K562 (cell line): Measurements from ENCODE around the gene TESMIN. TPM values are rescaled to one million over a fixed set of nuclear protein-coding genes. Genes with fewer than 3 reads are reported as not detected.
A peak's percentile ranks its signal among the peaks of the same experiment; 100 is the strongest.

Experiments
- ATAC-seq: fragments of 200-7000 bp; cut with Tn5 transposase; 3 replicates; pipeline ENCODE4 v1.9.1; 2020; ENCODE audit warnings: moderate library complexity
- BruUV-seq: library from RNA; stranded (reverse); fragments of 400-500 nt; replicated peaks from 2 replicates; lab custom pipeline; 2021; lab: Mats Ljungman, UMichigan
- CTCF ChIA-PET: fragments of 300-600 bp; formaldehyde crosslinking; extraction: SDS; loops from one replicate; lab custom pipeline; 2021; ENCODE audit warnings: low intra/inter-chr PET ratio; lab: Yijun Ruan, JAX
- POLR2A ChIA-PET: fragments of 300-600, 350-650 bp; sonication (Branson Sonifier 250); formaldehyde crosslinking; extraction: SDS; loops from one replicate; lab custom pipeline; 2021; ENCODE audit warnings: antibody characterized with exemption, inconsistent platforms; lab: Yijun Ruan, JAX
- DNase-seq, 4 experiments: peaks; one replicate each; pipeline versions ENCODE4 v3.0.0 to v3.0.0-alpha.2; 2011 to 2018; ENCODE audit warnings: low spot score in 3 of 4, mixed read lengths in 3 of 4; ENCODE audit errors: extremely low read depth in 1 of 4
- FAIRE-seq: peaks from 2 replicates; lab custom pipeline; 2011; peaks lifted over from hg19 to GRCh38; lab: Jason Lieb, UNC
- H2AFZ ChIP-seq: 2 replicates; pipeline ENCODE4 v1.6.0; 2011; ENCODE audit warnings: low read depth, low read length, control low read depth, inconsistent platforms
- H3K27ac ChIP-seq: fragments of 200-600 bp; 3 replicates; pipeline ENCODE4 v1.8.0; 2011; ENCODE audit warnings: low read depth, mild to moderate bottlenecking, control low read depth, inconsistent platforms, low read length, moderate library complexity, mixed read lengths; ENCODE audit errors: extremely low read depth
- H3K27me3 ChIP-seq, 2 experiments: fragments of 300-600 bp in 1 of 2; 2 replicates in 1 of 2; 3 replicates in 1 of 2; pipeline versions ENCODE4 v1.6.0 to v1.8.0; 2011; ENCODE audit warnings: inconsistent platforms in 2 of 2, low read length in 2 of 2, mild to moderate bottlenecking in 1 of 2, mixed read lengths in 1 of 2, moderate library complexity in 1 of 2; ENCODE audit not compliant: control insufficient read depth in 2 of 2, insufficient read depth in 2 of 2
- H3K36me3 ChIP-seq: fragments of 300-600 bp; 3 replicates; pipeline ENCODE4 v1.8.0; 2011; ENCODE audit warnings: mild to moderate bottlenecking, low read length, inconsistent platforms; ENCODE audit not compliant: control insufficient read depth, insufficient read depth
- H3K4me1 ChIP-seq, 2 experiments: fragments of 200-600 bp in 1 of 2; replicated peaks in 1 of 2; 2 replicates in 1 of 2; 3 replicates in 1 of 2; pipeline versions ENCODE4 v1.5.1 to v1.8.0; 2011; ENCODE audit warnings: inconsistent platforms in 2 of 2, low read length in 2 of 2, mild to moderate bottlenecking in 1 of 2, mixed read lengths in 1 of 2, moderate library complexity in 1 of 2; ENCODE audit not compliant: control insufficient read depth in 2 of 2, insufficient read depth in 2 of 2
- H3K4me2 ChIP-seq: 2 replicates; pipeline ENCODE4 v1.6.1; 2011; ENCODE audit warnings: low read length, control low read depth, inconsistent platforms, mixed read lengths; ENCODE audit not compliant: insufficient read depth
- H3K4me3 ChIP-seq: fragments of 200-600 bp; sonication (generic), shearing (Covaris generic); 2 replicates; pipeline ENCODE4 v1.5.1; 2016; ENCODE audit warnings: control low read depth, inconsistent platforms
- H3K79me2 ChIP-seq: fragments of 200-600 bp; 3 replicates; pipeline ENCODE4 v1.8.0; 2011; ENCODE audit warnings: low read length, inconsistent platforms; ENCODE audit not compliant: control insufficient read depth, insufficient read depth
- H3K9ac ChIP-seq, 2 experiments: 2 replicates each; pipeline versions ENCODE4 v1.6.0 to v1.6.1; 2011; ENCODE audit warnings: low read depth in 2 of 2, low read length in 2 of 2, control low read depth in 1 of 2, inconsistent platforms in 1 of 2, mild to moderate bottlenecking in 1 of 2, mixed read lengths in 1 of 2; ENCODE audit not compliant: insufficient read depth in 1 of 2
- H3K9me1 ChIP-seq: one replicate; pipeline ENCODE4 v1.6.0; 2011; ENCODE audit warnings: inconsistent platforms, mild to moderate bottlenecking, low read length, moderate library complexity; ENCODE audit not compliant: control insufficient read depth, insufficient read depth
- H3K9me3 ChIP-seq: replicated peaks from 2 replicates; pipeline ENCODE4 v1.5.1; 2011; ENCODE audit warnings: low read depth, low read length, inconsistent platforms; ENCODE audit not compliant: control insufficient read depth, insufficient read depth
- H4K20me1 ChIP-seq: replicated peaks from 2 replicates; pipeline ENCODE4 v1.6.1; 2011; ENCODE audit warnings: low read length, inconsistent platforms, mixed read lengths; ENCODE audit not compliant: control insufficient read depth, insufficient read depth
- BDP1 ChIP-seq: IDR thresholded peaks from 3 replicates; pipeline ENCODE4 v1.6.1; 2011; ENCODE audit not compliant: insufficient read length, insufficient read depth
- CHD2 ChIP-seq: IDR thresholded peaks from 2 replicates; pipeline ENCODE4 v1.6.1; 2011; ENCODE audit warnings: low read depth, low read length
- GTF2F1 ChIP-seq: IDR thresholded peaks from 2 replicates; pipeline ENCODE4 v1.6.1; 2011; ENCODE audit warnings: low read depth, low read length, improper control_type of control experiment
- KLF6 ChIP-seq: fragments of 250-450 bp; sonication (Bioruptor Pico); IDR thresholded peaks from 2 replicates; pipeline ENCODE4 v1.4.0; 2020; ENCODE audit warnings: mild to moderate bottlenecking, moderate library complexity, borderline replicate concordance
- NUFIP1 ChIP-seq: fragments of 450-650 bp; IDR thresholded peaks from 2 replicates; pipeline ENCODE4 v1.6.1; 2018; ENCODE audit not compliant: partially characterized antibody
- PHF8 ChIP-seq: fragments of 200-600 bp; sonication (generic); IDR thresholded peaks from 2 replicates; pipeline ENCODE4 v1.6.1; 2012; ENCODE audit warnings: mixed run types, mild to moderate bottlenecking, inconsistent platforms, low read length, moderate library complexity, borderline replicate concordance
- PURB ChIP-seq: sonication (generic); formaldehyde crosslinking; IDR thresholded peaks from 2 replicates; pipeline ENCODE4 v1.9.0; 2021; ENCODE audit warnings: low read depth, mild to moderate bottlenecking, missing genetic modification reagents
- RBFOX2 ChIP-seq: fragments of 200-400 bp; formaldehyde crosslinking; IDR thresholded peaks from 2 replicates; pipeline ENCODE4 v1.6.1; 2017; ENCODE audit warnings: low read depth, mild to moderate bottlenecking, low read length, moderate library complexity
- TBL1XR1 ChIP-seq, 2 experiments: IDR thresholded peaks; 2 replicates each; pipeline ENCODE4 v1.6.1; 2012; ENCODE audit warnings: improper control_type of control experiment in 2 of 2, low read length in 2 of 2, mild to moderate bottlenecking in 1 of 2
- ZBED1 ChIP-seq: IDR thresholded peaks from 2 replicates; pipeline ENCODE4 v1.6.1; 2014
- WGBS: fragments of 100-300 bp; shearing (Covaris generic); methylation state at CpG from one replicate; pipeline ENCODE4 v1.1.6; 2016; ENCODE audit warnings: low coverage, mixed read lengths; ENCODE audit not compliant: insufficient coverage; ENCODE audit errors: missing lambda C conversion rate; 5-methylcytosine and 5-hydroxymethylcytosine counted together
- in situ Hi-C: fragments of 300-500 bp; cut with MboI; formaldehyde crosslinking; loops from 4 replicates; pipeline ENCODE4 v1.15.0; 2018; ENCODE audit warnings: inconsistent platforms, mixed read lengths
- intact Hi-C: fragments of 100-400 bp; cut with micrococcal nuclease; formaldehyde crosslinking; loops from 2 replicates; pipeline ENCODE4 v1.14.2; 2022
- polyA plus RNA-seq, 8 experiments: library from polyadenylated mRNA; depleted of rRNA in 4 of 8; stranded (reverse) in 5 of 8; unstranded in 3 of 8; fragments of >200 nt; fragmentation: Nextera tagmentation in 2 of 8; fragmentation: Illumina TruSeq in 1 of 8; extraction: Ambion mirVana in 2 of 8; extraction: Trizol in 1 of 8; gene quantifications; 2 replicates each; pipeline versions ENCODE4 v1.2.1 to v1.2.3, GENCODE V29; 2011 to 2014; ENCODE audit warnings: inconsistent platforms in 1 of 8, missing spikeins in 1 of 8
- total RNA-seq, 7 experiments: library from RNA; depleted of rRNA in 6 of 7; stranded (reverse); fragments of >200 nt in 6 of 7; fragmentation: Illumina TruSeq in 2 of 7; extraction: Trizol in 2 of 7; gene quantifications; 2 replicates each; pipeline versions ENCODE4 v1.2.1 to v1.2.3, GENCODE V29; 2011 to 2021; ENCODE audit warnings: low replicate concordance in 1 of 7
- TF ChIP-seq, protein P1 (sequence below), 2 experiments: fragments of 450-650 bp in 1 of 2; sonication (generic) in 1 of 2; formaldehyde crosslinking; conservative IDR thresholded peaks; 2 replicates each; pipeline versions ENCODE4 v1.4.0 to v1.8.1; 2020 to 2022; ENCODE audit warnings: mild to moderate bottlenecking in 1 of 2, missing genetic modification reagents in 1 of 2
- TF ChIP-seq, protein P2 (sequence below), 2 experiments: fragments of 450-650 bp; IDR thresholded peaks; 2 replicates each; pipeline ENCODE4 v1.6.1; 2016
- TF ChIP-seq, protein P3 (sequence below): sonication (generic); formaldehyde crosslinking; IDR thresholded peaks from 2 replicates; pipeline ENCODE4 v1.8.0; 2022; ENCODE audit warnings: missing genetic modification reagents, mild to moderate bottlenecking, moderate library complexity, borderline replicate concordance

TESMIN gene
- total and polyA plus RNA-seq, 9 of the 15 experiments (the other 6 are each of a cell fraction or from before 2014, with no cell fraction given) = 8.9 to 50.5 (median 15.0) TPM

DNA sequence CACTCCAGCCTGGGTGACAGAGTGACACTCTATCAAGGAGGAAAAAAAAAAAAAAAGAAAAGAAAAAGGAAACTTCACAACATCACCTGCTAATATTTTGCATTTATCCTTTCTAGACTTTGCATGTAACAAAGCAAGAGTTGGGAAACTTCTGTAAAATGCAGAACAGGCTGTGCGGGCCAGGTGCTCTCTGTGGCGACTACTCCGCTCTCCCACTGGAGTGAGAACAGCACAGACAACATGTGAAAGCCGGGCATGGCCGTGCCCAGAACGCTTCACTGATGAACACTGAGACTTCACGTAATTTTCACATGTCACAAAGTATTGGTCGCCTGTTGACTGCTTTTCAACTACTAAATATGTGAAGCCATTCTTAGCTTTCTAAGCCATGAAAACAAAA, 15.5 kb upstream of the TESMIN start:
- Histone ChIP-seq H3K4me2 (no peak overlapping the region), H3K27ac (no peak overlapping the region), H3K4me1 (no peaks in the 10 kb centered on the region; a peak in 2 of 5 replicates), H3K27me3 (no peaks in the 10 kb centered on the region), H3K36me3 (peaks cover 17% of the 10 kb centered on the region; the same call in 2 of the 3 replicates), H4K20me1 (no peaks in the 10 kb centered on the region), H3K9me1 (no peaks in the 10 kb centered on the region), H2AFZ (no peak overlapping the region), H3K9me3 (no peaks in the 10 kb centered on the region), H3K79me2 (no peaks in the 10 kb centered on the region), H3K9ac (no peak overlapping the region), H3K4me3 (no peak overlapping the region)
- in situ Hi-C loops (no loop called here), intact Hi-C loops (no loop called here)
- ATAC-seq (no peak), DNase-seq (no peak), FAIRE-seq (no peak)
- TF ChIP-seq PURB (CRISPR knock-in tag) = no peak
- 81% methylated on average over 8 of the region's 8 CpGs for WGBS
- BruUV-seq = no TSS peak
- ChIA-PET CTCF (no interaction called here), POLR2A (no interaction called here)

DNA sequence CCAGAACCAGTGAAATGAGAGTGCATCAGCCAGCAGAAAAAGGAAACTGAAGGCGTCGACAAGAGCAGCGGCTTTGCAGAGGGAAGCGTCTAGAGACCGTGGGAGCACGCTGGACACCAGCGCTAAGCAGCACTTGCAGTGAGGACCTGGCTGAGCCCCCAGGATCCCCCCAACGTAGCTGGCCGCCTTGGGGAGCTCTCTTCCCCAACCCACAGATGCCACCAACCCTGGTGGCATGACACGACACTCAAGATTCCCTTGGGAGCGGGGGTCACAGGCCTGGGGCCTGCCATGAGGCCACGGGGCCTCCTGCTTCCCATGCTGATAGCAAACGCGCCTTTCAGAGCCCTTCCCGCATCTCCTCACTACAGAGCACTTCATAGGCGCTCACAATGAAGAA, 13.4 kb upstream of the TESMIN start:
- WGBS = 77% methylated on average over 10 of the region's 16 CpGs
- in situ Hi-C loops = no loop called here

More for the DNA sequence above, 13.4 kb upstream of the TESMIN start:
- Histone ChIP-seq H2AFZ (no peak overlapping the region), H3K36me3 (peaks cover 10% of the 10 kb centered on the region; the same call in 2 of the 3 replicates), H3K27ac (no peak overlapping the region), H3K79me2 (no peaks in the 10 kb centered on the region), H3K9me1 (no peaks in the 10 kb centered on the region), H3K9me3 (no peaks in the 10 kb centered on the region), H3K27me3 (no peaks in the 10 kb centered on the region), H3K4me2 (no peak overlapping the region), H4K20me1 (no peaks in the 10 kb centered on the region), H3K4me1 (peaks cover 0 to 6% of the 10 kb centered on the region in 2 experiments; a peak in 2 of 5 replicates), H3K4me3 (no peak overlapping the region), H3K9ac (peak overlapping the region in 1 of 2 experiments; percentile 22; a peak in 1 of 4 replicates)
- no peak for DNase-seq
- ChIA-PET CTCF (no interaction called here), POLR2A (no interaction called here)
- no peak for FAIRE-seq
- TF ChIP-seq RBFOX2 (no peak), NUFIP1 (no peak), KLF6 (CRISPR knock-in tag) (no peak), PHF8 (no peak), CHD2 (no peak), BDP1 (no peak), GTF2F1 (no peak), ZBED1 (no peak), TBL1XR1 (IDR thresholded peaks at IDR 0.05; ENCODE audit: low read length in 2 of 2) (no peak)
- TF ChIP-seq, protein P1, sequence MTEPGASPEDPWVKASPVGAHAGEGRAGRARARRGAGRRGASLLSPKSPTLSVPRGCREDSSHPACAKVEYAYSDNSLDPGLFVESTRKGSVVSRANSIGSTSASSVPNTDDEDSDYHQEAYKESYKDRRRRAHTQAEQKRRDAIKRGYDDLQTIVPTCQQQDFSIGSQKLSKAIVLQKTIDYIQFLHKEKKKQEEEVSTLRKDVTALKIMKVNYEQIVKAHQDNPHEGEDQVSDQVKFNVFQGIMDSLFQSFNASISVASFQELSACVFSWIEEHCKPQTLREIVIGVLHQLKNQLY (CRISPR knock-in tag; conservative IDR thresholded peaks at IDR 0.05) = no peak
- TF ChIP-seq, protein P2, sequence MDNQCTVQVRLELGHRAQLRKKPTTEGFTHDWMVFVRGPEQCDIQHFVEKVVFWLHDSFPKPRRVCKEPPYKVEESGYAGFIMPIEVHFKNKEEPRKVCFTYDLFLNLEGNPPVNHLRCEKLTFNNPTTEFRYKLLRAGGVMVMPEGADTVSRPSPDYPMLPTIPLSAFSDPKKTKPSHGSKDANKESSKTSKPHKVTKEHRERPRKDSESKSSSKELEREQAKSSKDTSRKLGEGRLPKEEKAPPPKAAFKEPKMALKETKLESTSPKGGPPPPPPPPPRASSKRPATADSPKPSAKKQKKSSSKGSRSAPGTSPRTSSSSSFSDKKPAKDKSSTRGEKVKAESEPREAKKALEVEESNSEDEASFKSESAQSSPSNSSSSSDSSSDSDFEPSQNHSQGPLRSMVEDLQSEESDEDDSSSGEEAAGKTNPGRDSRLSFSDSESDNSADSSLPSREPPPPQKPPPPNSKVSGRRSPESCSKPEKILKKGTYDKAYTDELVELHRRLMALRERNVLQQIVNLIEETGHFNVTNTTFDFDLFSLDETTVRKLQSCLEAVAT (IDR thresholded peaks at IDR 0.05) = no peak
- TF ChIP-seq, protein P3, sequence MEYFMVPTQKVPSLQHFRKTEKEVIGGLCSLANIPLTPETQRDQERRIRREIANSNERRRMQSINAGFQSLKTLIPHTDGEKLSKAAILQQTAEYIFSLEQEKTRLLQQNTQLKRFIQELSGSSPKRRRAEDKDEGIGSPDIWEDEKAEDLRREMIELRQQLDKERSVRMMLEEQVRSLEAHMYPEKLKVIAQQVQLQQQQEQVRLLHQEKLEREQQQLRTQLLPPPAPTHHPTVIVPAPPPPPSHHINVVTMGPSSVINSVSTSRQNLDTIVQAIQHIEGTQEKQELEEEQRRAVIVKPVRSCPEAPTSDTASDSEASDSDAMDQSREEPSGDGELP = no peak
- ATAC-seq = no peak
- BruUV-seq = no TSS peak
- intact Hi-C loops = no loop called here
